GM19452 (cell line): Measurements from ENCODE around the gene KRCC1.
A peak's percentile ranks its signal among the peaks of the same experiment; 100 is the strongest.
"Not testable (repeated sequence)": the region's sequence is repeated elsewhere in the genome, so short reads cannot be mapped to it uniquely, and the experiment has no call there.

Experiments used
- ATAC-seq: cut with Tn5 transposase; IDR thresholded peaks from one replicate; pipeline ENCODE4 v1.9.1; 2021; ENCODE audit not compliant: unreplicated experiment

Gene KRCC1

GRCh38 chr2:88042476-88042875, 13.1 kb downstream of the KRCC1 start:
- ATAC-seq: no peak

DNA sequence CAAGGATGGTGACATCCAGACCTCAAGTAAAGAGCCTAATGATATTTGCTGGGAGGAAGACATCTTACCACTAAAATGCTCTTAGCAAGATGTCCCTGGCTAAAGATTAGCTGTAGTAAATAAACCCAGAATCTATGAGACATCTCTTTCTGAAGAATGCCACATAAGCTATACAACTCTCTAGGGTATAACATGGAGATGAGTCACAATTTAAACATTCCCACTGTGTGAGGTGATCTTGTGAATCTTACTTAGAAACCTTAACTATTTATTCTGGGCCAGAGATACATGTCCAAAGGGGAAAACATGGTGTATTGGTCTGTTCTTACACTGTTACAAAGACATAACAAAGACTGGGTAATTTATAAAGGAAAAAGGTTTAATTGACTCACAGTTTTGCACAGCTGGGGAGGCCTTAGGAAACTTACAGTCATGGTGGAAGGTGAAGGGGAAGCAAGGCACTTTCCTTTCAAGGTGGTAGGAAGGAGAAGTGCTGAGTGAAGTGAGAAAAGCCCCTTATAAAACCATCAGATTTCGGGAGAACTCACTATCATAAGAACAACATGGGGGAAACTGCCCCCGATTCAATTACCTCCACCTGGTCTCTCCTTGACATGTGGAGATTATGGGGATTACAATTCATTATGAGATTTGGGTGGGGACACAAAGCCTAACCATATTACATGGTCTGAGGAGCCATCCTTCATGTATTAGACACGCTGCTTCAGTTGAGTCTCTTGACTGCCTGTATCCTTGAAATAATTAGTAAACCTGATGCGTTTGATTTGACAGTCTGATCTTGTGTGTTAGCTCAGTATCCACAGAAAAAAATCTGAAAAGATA, 17.1 kb downstream of the KRCC1 start:
- no peak for ATAC-seq

GRCh38 chr2:88036606-88037005, 19.0 kb downstream of the KRCC1 start:
- ATAC-seq: no peak

GRCh38 chr2:88036182-88036581, 19.4 kb downstream of the KRCC1 start:
- ATAC-seq: no peak

GRCh38 chr2:88032070-88032702, 23.4 kb downstream of the KRCC1 start:
- no peak for ATAC-seq

DNA sequence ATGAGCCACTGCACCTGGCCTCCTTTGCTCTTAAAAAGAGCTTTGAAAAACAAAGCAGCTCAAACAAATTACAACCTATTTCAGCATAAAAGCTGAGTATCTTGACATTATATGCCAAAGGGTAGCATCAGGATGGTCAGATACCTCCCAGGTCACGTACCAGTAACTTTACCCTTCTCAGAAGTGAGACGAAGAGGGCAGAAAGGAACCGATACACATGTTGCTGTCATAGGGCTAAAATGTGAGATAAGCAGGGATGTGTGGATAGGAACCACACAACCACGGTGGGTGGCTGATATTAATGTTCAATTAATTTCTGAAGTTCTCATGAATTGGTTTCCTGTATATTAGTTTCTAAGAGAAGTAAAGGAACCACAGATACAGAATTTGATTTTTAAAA, 26.7 kb downstream of the KRCC1 start:
- ATAC-seq: no peak

GRCh38 chr2:88027697-88028389, 27.7 kb downstream of the KRCC1 start:
- no peak for ATAC-seq

- no peak for ATAC-seq
Measured at GRCh38 chr2:88024509-88024908, 31.1 kb downstream of the KRCC1 start.

DNA sequence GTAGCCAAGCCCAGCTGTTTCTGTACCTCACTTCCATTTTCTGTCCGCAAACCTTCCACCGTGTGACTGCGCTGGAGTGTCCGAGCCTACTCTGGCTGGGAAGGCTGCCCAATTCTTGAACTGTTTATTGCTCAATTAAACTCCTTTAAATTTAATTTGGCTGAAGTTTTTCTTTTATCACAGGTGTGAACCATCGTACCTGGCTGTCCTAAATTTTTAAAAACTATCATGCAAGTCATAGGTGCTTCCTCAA, 33.0 kb downstream of the KRCC1 start:
- ATAC-seq: no peak

DNA sequence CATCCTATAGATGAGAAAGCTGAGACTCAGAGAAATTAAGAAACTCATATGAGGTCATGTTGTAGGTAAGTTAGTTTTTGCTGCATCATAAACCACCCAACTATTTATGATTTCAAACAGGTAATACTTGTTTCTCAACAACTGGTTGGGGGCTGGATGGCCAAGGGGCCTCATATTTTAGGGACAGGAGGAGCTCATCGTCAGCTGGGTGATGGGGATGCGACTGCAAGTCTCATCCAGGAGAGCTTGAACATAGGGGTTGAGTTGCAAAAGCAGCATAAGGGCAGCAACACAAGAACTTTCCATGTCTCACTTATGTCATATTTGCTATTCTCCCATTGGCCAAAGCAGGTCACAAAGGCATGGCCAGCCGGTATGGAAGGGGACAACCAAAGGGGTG, 35.6 kb downstream of the KRCC1 start:
- ATAC-seq: no peak

GRCh38 chr2:88018909-88019308, 36.7 kb downstream of the KRCC1 start:
- no peak for ATAC-seq

DNA sequence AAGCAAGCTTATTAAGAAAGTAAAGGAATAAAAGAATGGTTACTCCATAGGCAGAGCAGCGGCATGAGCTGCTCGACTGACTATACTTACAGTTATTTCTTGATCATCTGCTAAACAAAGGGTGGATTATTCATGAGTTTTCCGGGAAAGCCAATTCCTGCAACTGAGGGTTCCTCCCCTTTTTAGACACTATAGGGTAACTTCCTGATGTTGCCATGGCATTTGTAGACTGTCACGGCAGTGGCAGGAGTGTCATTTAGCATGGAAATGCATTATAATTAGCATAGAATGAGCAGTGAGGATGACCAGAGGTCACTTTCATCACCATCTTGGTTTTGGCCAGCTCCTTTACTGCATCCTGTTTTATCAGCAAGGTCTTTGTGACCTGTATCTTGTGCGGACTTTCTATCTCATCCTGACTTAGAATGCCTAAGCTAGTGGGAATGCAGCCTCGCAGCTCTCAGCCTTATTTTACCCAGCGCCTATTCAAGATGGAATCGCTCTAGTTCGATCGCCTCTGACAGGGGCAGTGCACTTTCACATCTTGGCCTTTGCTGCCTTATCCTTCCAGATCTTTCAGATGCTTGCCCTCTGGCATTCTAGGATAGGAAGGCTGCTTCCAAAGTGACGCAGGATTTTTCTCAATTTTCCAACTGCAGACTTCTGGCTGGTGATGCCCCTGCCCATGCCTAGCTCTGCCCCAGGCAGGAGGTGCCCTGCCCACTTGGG, 37.3 kb downstream of the KRCC1 start:
- ATAC-seq: not testable (repeated sequence)

DNA sequence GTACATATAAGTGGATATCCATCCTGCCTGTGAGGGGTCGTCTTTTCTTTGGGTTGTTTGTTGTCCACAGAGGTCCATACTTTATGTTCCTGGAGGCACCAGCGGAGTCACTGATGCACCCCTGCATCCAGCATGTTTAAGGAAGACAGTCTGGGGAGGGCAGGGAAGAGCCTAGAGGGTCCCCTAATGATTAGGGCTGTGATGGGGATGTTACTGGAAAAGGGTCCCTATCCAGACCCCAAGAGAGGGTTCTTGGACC, 37.9 kb downstream of the KRCC1 start:
- not testable (repeated sequence) for ATAC-seq

GRCh38 chr2:88016960-88017779, 38.4 kb downstream of the KRCC1 start:
- peak; percentile 53 for ATAC-seq

DNA sequence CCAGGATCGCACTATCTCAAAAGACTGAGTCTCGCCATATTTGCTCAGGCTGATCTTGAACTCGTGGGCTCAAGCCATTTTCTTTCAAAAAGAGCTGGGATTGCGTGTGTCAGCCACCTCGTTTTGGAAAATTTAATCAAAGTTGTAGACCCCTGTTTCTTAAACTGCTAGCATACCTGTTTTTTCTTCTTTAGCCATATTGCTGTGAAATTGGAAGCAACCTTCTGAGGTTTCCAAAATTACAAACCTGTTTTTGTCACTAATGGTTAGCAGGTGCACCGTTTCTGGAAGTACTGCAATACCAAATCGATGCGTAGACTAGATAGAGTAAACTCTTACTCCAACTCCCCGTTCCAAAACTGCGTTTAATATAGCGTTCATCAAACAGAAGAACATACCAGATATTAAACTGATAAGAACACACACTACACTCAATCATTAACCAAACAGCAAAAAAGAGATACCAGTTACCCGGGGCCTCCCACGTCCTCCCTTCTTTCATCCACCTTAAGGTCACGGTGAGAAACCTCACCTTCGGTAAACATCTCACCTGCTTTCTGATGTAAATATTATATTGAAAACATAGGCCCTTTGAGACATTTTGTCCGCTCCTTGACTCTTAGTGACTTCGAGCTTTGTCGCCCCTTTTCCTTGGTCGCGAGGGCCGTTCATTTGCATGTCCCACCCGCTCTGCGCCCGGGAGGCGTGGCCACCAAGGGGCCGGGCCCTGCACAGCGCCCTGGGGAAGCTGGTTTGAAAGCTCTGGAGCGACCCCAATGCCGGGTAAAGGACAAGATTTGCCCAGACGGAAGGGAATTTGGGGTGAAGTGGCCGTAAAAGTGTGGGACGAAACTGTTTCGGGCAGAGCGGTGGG, 39.3 kb downstream of the KRCC1 start, which contains the start of gene RNU2-63P:
RNU2-63P (minus strand) TSS at position 462 of the 874 bp plus-strand sequence.
- peak; percentile 83 for ATAC-seq

DNA sequence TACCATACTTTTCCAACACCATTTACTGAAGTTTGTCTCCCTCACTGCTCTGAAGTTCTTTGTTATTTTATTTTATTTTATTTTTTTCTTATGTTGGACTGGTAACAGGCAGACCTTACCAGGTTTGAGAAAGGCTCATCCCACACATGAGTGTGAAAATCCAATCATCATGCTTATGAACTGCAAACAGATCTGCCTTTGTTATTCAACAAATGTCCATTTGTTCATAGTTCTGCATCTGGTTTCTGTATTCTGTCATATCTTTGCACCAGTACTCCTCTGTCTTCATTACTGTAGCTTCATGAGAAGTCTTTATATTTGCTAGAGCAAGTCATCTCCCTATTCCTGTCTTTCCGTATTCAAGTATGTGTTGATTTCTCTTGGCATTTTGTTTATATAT, 44.6 kb downstream of the KRCC1 start:
- ATAC-seq: no peak

GRCh38 chr2:88010136-88010535, 45.4 kb downstream of the KRCC1 start:
- no peak for ATAC-seq

DNA sequence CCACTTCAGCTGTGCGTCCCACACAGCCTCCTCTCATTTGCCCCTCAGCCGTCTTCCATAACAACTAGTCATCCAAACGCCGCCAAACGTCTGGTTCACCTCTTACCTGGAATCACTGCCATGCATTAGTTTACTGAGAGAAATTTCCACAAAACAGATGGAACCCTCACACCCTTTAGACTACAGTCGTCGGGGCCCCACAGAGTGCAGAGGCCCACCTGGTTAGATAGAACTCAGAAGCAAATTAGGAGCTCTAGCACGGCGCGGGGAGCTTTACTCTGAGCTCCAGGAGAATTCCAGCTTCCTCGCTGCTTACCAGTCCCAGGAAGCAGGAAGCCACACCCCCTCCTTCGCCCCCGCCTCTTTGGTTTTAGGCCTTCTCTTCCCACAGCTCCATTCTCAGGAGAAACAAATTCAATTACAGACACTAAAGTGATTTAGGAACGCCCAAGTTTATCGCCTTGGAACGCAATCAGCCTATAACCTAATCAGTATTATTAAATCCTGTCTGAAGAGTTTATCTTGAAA, 48.6 kb downstream of the KRCC1 start:
- no peak for ATAC-seq

DNA sequence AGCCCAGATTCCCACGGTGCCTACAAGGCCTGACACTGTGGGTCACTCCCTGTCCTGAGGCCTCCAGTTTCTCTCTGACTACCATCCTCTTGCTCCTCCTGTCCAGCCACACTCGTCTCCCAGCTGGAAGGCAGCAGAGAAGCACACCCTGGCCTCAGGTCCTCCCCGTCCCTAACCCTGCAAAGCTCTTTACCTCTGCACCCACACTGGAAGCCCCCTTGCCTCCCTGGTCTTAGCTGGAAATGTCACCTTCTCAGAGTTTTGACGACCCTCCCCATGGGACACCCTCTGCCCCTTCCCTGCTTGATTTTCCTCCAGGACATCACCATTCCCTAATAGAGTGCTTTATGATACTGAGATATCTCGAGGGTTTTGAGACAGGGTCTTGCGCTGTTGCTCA, 49.8 kb downstream of the KRCC1 start:
- ATAC-seq: no peak
